ENCODE results near the gene CEP41. TPM values are rescaled to one million over a fixed set of nuclear protein-coding genes. Genes with fewer than 3 reads are reported as not detected.

Gene CEP41
- total and polyA plus RNA-seq, 2 experiments from 2014 or later = 5.5 to 17.2 TPM

GRCh38 chr7:130479716-130480400 is 39.0 kb upstream of the CEP41 start:
- Histone ChIP-seq H3K4me1 (ENCODE audit: insufficient read depth) (no peaks in the 10 kb centered on the region), H3K79me2 (no peaks in the 10 kb centered on the region), H4K20me1 (ENCODE audit: insufficient read depth, poor library complexity, severe bottlenecking) (no peaks in the 10 kb centered on the region), H3K27me3 (no peaks in the 10 kb centered on the region), H2AFZ (no peak overlapping the region), H3K4me2 (no peak overlapping the region), H3K36me3 (replicated peaks; ENCODE audit: insufficient read depth, low read depth) (no peaks in the 10 kb centered on the region), H3K9me3 (ENCODE audit: low read depth) (no peaks in the 10 kb centered on the region), H3K27ac (no peak overlapping the region), H3K9me2 (replicated peaks; ENCODE audit: insufficient read depth) (no peaks in the 10 kb centered on the region), H3K4me3 (no peak overlapping the region)
- TF ChIP-seq CTCF (IDR thresholded peaks at IDR 0.05; ENCODE audit: poor library complexity) (no peak), EZH2 (IDR thresholded peaks at IDR 0.05; ENCODE audit: borderline replicate concordance) (no peak), EZH2phosphoT487 (IDR thresholded peaks at IDR 0.05; ENCODE audit: low read depth, severe bottlenecking, unreplicated experiment) (no peak)
- no peak for DNase-seq (ENCODE audit: low spot score)
- 91% methylated on average over 1 of the region's 1 CpG for WGBS (ENCODE audit: low lambda C conversion rate, missing lambda C conversion rate)

- H3K27me3 ChIP-seq = no peaks in the 10 kb centered on the region
- H3K36me3 ChIP-seq (replicated peaks; ENCODE audit: insufficient read depth, low read depth) = no peaks in the 10 kb centered on the region
- no peak overlapping the region for H3K27ac ChIP-seq
- H3K9me3 ChIP-seq (ENCODE audit: low read depth) = no peaks in the 10 kb centered on the region
- no peak overlapping the region for H3K4me3 ChIP-seq
- H3K79me2 ChIP-seq = no peaks in the 10 kb centered on the region
- no peak for TF ChIP-seq CTCF (IDR thresholded peaks at IDR 0.05; ENCODE audit: poor library complexity)
- no peak for TF ChIP-seq EZH2phosphoT487 (IDR thresholded peaks at IDR 0.05; ENCODE audit: low read depth, severe bottlenecking, unreplicated experiment)
- TF ChIP-seq EZH2 (IDR thresholded peaks at IDR 0.05; ENCODE audit: borderline replicate concordance) = no peak
- DNase-seq (ENCODE audit: low spot score) = no peak
- 95% methylated on average over 3 of the region's 3 CpGs for WGBS (ENCODE audit: low lambda C conversion rate, missing lambda C conversion rate)
- H3K4me2 ChIP-seq = no peak overlapping the region
- no peaks in the 10 kb centered on the region for H3K9me2 ChIP-seq (replicated peaks; ENCODE audit: insufficient read depth)
- H3K4me1 ChIP-seq (ENCODE audit: insufficient read depth) = no peaks in the 10 kb centered on the region
- H2AFZ ChIP-seq = no peak overlapping the region
- H4K20me1 ChIP-seq (ENCODE audit: insufficient read depth, poor library complexity, severe bottlenecking) = no peaks in the 10 kb centered on the region
These were observed 38.2 kb upstream of the CEP41 start for GRCh38 chr7:130478991-130479390.

GRCh38 chr7:130476297-130477150 is 35.7 kb upstream of the CEP41 start:
- H3K27me3 ChIP-seq = no peaks in the 10 kb centered on the region
- TF ChIP-seq CTCF (IDR thresholded peaks at IDR 0.05; ENCODE audit: poor library complexity) = no peak
- TF ChIP-seq EZH2phosphoT487 (IDR thresholded peaks at IDR 0.05; ENCODE audit: low read depth, severe bottlenecking, unreplicated experiment) = no peak
- no peak for TF ChIP-seq EZH2 (IDR thresholded peaks at IDR 0.05; ENCODE audit: borderline replicate concordance)
- H3K4me2 ChIP-seq = no peak overlapping the region
- H3K27ac ChIP-seq = no peak overlapping the region
- H3K4me1 ChIP-seq (ENCODE audit: insufficient read depth) = no peaks in the 10 kb centered on the region
- WGBS (ENCODE audit: low lambda C conversion rate, missing lambda C conversion rate) = 77% methylated on average over 9 of the region's 9 CpGs
- no peak overlapping the region for H3K4me3 ChIP-seq
- H4K20me1 ChIP-seq (ENCODE audit: insufficient read depth, poor library complexity, severe bottlenecking) = no peaks in the 10 kb centered on the region
- no peaks in the 10 kb centered on the region for H3K79me2 ChIP-seq
- H3K9me2 ChIP-seq (replicated peaks; ENCODE audit: insufficient read depth) = no peaks in the 10 kb centered on the region
- DNase-seq (ENCODE audit: low spot score) = no peak
- H3K36me3 ChIP-seq (replicated peaks; ENCODE audit: insufficient read depth, low read depth) = no peaks in the 10 kb centered on the region
- H2AFZ ChIP-seq = no peak overlapping the region
- no peaks in the 10 kb centered on the region for H3K9me3 ChIP-seq (ENCODE audit: low read depth)

Measured in hepatocyte (in vitro differentiated cells).